Measurements from ENCODE around the gene CFLAR. TPM values are rescaled to one million over a fixed set of nuclear protein-coding genes. Genes with fewer than 3 reads are reported as not detected.

CFLAR gene
- total RNA-seq, 1 experiment from 2014 or later: 35.6 TPM

GRCh38 chr2:201110615-201111014 lies 5.3 kb upstream of the CFLAR start (continued):
- TF ChIP-seq CTCF (IDR thresholded peaks at IDR 0.05 in 2 of 3, conservative IDR thresholded peaks at IDR 0.05 in 1 of 3; ENCODE audit: borderline replicate concordance in 1 of 3, insufficient read depth in 1 of 3, low read depth in 2 of 3, low read length in 2 of 3) (no peak), CBX3 (IDR thresholded peaks at IDR 0.05; ENCODE audit: low read depth) (no peak), SP1 (IDR thresholded peaks at IDR 0.05; ENCODE audit: low read depth) (no peak), SRF (IDR thresholded peaks at IDR 0.05; ENCODE audit: low read depth) (no peak), SIN3A (IDR thresholded peaks at IDR 0.05; ENCODE audit: low read depth) (no peak), ZFX (IDR thresholded peaks at IDR 0.05) (no peak), ZNF274 (IDR thresholded peaks at IDR 0.05; ENCODE audit: low read depth, low read length) (no peak), EZH2phosphoT487 (IDR thresholded peaks at IDR 0.05; ENCODE audit: borderline replicate concordance) (no peak)
- TF ChIP-seq, protein P1, sequence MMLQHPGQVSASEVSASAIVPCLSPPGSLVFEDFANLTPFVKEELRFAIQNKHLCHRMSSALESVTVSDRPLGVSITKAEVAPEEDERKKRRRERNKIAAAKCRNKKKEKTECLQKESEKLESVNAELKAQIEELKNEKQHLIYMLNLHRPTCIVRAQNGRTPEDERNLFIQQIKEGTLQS (IDR thresholded peaks at IDR 0.05): no peak

DNA sequence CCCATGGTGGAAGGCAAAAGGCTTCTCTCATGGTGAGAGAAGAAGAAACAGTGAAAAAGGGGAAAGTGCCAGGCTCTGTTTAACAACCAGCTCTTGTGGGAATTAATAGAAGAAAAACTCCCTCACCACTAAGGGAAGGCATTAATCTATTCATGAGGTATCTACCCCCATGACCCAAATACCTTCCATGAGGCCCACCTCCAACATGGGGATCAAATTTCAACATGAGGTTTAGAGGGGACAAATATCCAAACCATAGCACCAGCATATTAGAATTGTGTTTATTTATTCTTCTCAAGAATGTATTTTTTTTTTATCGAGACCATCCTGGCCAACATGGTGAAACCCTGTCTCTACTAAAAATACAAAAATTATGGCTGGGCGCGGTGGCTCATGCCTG lies 4.9 kb upstream of the CFLAR start:
- Histone ChIP-seq H3K4me1 (ENCODE audit: control insufficient read depth in 1 of 2, insufficient read depth in 2 of 2, low read length in 2 of 2) (peaks cover 9 to 15% of the 10 kb centered on the region in 2 experiments), H3K79me2 (ENCODE audit: insufficient read depth, low read length) (peaks cover 1% of the 10 kb centered on the region; the same call in 1 of the 2 replicates), H3K9ac (ENCODE audit: low read length) (no peak overlapping the region), H3K36me3 (ENCODE audit: control insufficient read depth in 1 of 2, insufficient read depth in 2 of 2, low read length in 2 of 2) (no peaks in the 10 kb centered on the region), H4K20me1 (ENCODE audit: insufficient read depth) (no peaks in the 10 kb centered on the region), H3K4me3 (replicated peaks in 1 of 2; ENCODE audit: low read depth in 1 of 2, low read length in 2 of 2) (no peak overlapping the region), H3K9me2 (ENCODE audit: insufficient read depth) (no peaks in the 10 kb centered on the region), H3K9me3 (ENCODE audit: control insufficient read depth in 1 of 2, insufficient read depth in 1 of 2, low read depth in 1 of 2, low read length in 2 of 2) (no peaks in the 10 kb centered on the region), H3K27me3 (ENCODE audit: insufficient read depth, low read length) (no peaks in the 10 kb centered on the region), H2AFZ (ENCODE audit: low read depth, low read length, poor library complexity, severe bottlenecking) (no peak overlapping the region), H3K4me2 (ENCODE audit: low read length) (no peak overlapping the region), H3K27ac (ENCODE audit: low read depth, low read length) (no peak overlapping the region)
- ATAC-seq: no peak
- TF ChIP-seq MAX (IDR thresholded peaks at IDR 0.05): no peak
- no peak for TF ChIP-seq POLR2A (IDR thresholded peaks at IDR 0.05; ENCODE audit: borderline replicate concordance, extremely low read depth, insufficient read depth, insufficient read length)
- no peak for TF ChIP-seq SP1 (IDR thresholded peaks at IDR 0.05; ENCODE audit: low read depth)
- no peak for TF ChIP-seq JUND (IDR thresholded peaks at IDR 0.05)
- no peak for TF ChIP-seq CEBPB (IDR thresholded peaks at IDR 0.05; ENCODE audit: low read depth)
- TF ChIP-seq, protein P1 (IDR thresholded peaks at IDR 0.05): no peak
- TF ChIP-seq, protein P2, sequence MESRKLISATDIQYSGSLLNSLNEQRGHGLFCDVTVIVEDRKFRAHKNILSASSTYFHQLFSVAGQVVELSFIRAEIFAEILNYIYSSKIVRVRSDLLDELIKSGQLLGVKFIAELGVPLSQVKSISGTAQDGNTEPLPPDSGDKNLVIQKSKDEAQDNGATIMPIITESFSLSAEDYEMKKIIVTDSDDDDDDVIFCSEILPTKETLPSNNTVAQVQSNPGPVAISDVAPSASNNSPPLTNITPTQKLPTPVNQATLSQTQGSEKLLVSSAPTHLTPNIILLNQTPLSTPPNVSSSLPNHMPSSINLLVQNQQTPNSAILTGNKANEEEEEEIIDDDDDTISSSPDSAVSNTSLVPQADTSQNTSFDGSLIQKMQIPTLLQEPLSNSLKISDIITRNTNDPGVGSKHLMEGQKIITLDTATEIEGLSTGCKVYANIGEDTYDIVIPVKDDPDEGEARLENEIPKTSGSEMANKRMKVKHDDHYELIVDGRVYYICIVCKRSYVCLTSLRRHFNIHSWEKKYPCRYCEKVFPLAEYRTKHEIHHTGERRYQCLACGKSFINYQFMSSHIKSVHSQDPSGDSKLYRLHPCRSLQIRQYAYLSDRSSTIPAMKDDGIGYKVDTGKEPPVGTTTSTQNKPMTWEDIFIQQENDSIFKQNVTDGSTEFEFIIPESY (IDR thresholded peaks at IDR 0.05; ENCODE audit: extremely low read depth, insufficient replicate concordance, low read length): no peak
- POLR2A ChIA-PET: no interaction called here
- BruUV-seq (replicated peaks): no TSS peak
- intact Hi-C loops (cut with micrococcal nuclease): no loop called here
- RAD21 ChIA-PET (ENCODE audit: low non-redundant PET in 1 of 2, low total read pairs in 2 of 2, uncharacterized antibody in 2 of 2, unreplicated experiment in 2 of 2): no interaction called here
- no peak for DNase-seq (ENCODE audit: low read depth, low spot score)
- CTCF ChIA-PET: no interaction called here

All from HCT116 (cell line).